HG02884 (cell line): ENCODE data around the gene WDR73.
A peak's percentile ranks its signal among the peaks of the same experiment; 100 is the strongest.

Source experiments
- ATAC-seq: cut with Tn5 transposase; IDR thresholded peaks from one replicate; pipeline ENCODE4 v1.9.1; 2021; ENCODE audit warnings: mild to moderate bottlenecking, moderate library complexity; ENCODE audit not compliant: unreplicated experiment

WDR73 gene

DNA sequence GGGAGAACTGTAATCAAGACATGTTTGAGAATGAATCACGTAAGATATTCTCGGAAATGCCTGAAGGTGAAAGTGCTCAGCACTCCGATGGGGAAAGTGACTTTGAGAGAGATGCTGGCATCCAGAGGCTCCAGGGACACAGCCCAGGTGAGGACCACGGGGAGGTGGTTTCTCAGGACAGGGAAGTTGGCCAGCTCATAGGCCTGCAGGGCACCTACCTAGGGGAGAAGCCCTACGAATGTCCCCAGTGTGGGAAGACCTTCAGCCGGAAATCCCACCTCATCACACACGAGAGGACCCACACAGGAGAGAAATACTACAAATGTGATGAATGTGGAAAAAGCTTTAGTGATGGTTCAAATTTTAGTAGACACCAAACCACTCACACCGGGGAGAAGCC lies 33.5 kb downstream of the WDR73 start:
- no peak for ATAC-seq

DNA sequence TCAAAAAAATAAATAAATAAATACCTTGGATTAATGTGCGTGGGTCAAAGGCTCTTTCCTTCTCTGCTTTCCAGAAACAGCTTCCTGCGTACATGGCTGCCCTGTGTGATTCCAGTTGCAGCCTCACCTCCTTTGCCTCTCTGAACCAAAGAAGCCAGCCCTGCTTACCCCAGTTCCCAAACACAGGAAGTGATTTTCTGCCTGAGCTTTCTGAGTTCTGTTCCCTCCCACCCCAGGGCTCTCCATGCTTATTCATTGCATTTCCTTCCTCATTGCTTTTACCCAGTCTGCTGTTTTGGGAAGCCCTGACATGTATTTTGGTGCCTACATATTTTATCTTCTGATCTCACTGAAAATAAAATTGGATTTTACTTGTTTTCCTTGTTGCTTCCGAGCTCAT lies 37.8 kb downstream of the WDR73 start:
- ATAC-seq, result no peak

DNA sequence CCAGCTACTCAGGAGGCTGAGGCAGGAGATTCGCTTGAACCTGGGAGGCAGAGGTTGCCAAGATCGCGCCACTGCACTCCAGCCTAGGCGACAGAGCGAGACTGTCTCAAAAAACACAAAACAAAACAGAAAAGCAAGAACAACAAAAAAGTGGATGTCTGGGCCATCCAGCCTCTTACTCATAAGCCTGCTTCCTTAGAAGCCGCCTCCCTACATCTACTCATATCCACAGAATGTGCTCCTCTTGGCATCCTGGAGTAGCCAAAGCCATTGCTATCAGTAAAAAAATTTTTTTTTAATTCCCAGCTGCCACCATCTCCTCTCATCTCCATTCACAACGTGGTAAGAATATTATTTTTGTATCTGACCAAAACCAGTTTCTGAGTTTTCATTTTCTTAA lies 42.5 kb downstream of the WDR73 start:
- no peak for ATAC-seq

DNA sequence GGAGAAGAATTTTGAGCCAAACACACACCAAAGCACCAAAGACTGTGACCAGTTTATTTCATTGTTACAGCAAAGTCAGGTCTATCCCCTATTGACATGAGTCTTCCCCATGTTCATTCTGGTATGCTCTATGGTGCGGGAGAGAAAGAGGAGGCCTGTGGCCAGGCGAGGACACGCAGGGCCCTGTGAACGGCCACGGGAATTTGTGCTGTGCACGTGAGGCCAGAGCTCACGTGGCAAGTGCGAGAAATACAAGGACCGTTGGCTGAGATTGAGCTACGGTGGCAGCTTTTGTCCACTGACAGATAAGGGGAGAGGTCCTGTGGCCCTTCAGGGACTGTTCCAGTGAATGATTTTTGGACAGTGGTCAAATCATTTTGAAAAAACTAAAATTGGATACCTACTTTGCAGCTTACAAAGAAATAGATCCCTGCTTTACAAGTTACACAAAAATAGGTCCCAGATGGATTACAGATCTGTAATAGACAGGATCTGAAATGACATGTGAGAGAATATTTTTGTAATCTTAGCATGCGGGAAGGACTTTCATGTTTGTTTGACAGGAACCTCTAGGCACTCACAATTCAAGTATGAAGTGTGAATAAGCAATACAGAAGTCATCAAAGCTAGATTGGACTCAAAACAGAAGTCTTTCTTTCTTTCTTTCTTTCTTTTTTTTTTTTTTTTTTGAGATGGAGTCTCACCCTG lies 44.1 kb downstream of the WDR73 start:
- no peak for ATAC-seq

DNA sequence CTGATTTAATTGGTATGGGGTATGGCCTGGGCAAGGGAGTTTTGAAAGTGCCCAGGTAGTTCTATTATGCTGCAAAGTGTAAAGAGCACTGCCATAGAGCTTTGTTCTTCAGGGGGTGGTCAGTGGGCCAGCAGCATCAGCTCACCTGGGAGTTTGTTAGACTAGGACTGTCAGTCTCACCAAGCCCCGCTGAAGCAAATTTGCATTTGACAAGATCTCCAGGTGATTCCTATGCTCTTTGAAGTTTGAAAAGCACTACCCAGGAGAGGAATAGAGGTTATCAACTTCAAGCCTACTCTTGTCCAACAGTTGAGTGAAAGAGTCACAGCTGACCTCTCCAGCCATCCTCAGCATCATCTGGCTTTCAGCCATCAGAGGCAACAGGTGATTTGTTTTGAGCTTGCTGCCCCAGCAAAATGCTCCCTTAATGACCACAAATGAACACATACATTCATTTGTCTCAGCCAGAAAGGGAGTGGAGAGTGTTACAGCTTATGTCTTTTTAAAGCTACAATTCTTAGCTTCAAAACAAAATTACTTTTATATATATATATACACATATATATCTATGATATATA lies 45.3 kb downstream of the WDR73 start:
- ATAC-seq, result no peak

DNA sequence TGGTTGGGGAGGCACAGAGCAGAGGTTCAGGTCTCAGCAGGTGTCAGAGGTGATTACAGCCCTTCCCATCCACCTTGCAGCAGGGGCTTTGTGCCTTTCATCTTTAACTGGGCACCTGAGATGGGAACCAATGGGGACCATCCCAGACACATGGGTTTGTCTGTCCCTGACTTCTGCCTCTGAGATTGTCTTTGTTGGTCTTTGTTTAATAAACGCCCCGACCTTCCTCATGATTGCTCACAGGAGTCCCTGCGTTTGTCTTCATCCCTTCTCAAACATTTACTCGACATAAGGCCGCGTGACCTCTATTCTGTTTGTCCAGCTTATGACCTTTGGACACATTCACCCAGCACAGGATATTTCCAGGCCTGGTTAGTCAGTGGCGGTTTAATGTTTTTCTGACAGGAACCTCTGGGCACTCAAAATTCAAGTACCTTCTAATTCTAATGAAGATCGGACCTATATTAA lies 47.4 kb downstream of the WDR73 start:
- no peak for ATAC-seq

DNA sequence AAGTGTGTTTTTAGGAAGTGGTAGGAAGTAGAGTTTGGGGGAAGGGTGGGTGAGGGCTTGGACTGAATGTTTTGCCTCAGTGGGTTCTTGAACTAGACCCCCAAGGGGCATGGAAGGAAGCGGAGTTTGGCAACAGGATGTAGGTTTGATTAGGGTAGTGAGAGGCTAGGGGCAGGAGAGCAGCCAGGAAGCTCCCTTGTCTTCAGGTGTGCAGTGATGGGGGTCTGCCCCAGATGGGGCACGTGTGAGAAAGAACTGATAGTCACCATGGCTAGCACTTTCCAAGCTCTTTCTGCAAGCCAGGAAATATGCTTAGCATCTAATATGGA lies 48.6 kb downstream of the WDR73 start:
- no peak for ATAC-seq

DNA sequence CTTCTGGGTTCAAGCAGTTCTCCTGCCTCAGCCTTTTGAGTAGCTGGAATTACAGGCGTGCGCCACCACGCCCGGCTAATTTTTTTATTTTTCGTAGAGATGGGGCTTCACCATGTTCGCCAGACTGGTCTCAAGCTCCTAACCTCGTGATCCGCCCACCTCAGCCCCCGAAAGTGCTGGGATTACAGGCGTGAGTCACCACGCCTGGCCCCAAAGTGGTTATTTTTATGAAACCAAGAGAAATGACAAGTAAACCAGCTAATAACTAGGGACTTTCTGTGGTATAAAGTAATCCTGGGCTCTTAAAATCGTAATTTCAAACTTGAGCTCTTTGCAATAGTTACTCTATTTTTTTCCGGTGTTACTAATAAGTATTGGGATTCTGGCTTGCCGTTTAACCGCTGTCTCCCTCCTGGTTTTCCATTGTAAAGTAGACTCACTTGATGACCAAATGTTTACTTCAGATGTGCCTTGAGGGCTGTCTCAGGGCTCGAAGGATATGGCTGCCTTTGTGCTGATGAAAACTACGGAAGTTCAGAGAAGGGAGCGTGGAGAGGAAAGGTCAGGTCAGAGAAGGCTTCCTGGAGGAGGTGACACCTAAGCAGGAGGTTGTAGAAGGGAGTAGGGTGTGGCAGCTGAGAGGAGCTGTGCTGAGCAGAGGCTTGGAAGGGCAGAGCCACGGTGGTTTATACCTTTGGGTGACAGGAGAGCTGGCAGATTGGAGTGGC lies 49.1 kb downstream of the WDR73 start:
- no peak for ATAC-seq

DNA sequence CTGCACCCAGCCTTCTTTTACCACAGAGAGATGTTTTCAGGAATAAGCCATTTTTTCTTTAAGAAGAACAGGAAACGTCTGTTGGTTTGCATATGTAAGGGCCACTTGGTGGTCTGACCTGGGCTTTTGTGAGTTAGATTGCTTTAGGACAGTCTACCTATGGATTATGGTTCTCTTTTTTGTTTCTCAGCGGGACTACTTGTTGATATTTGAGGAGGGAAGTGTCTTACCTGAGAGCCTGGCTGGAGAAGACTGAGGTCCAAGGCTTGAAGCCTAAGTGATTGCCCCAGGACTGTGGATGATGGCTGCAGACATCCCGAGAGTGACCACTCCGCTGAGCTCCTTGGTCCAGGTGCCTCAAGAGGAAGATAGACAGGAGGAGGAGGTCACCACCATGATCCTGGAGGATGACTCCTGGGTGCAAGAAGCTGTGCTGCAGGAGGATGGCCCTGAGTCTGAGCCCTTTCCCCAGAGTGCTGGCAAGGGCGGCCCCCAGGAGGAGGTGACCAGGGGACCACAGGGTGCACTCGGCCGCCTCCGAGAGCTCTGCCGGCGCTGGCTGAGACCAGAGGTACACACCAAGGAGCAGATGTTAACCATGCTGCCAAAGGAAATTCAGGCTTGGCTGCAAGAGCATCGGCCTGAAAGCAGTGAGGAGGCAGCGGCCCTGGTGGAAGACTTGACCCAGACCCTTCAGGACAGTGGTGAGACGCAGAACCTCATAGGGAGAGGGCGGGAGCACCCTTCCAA lies 50.3 kb downstream of the WDR73 start:
- ATAC-seq, result no peak

DNA sequence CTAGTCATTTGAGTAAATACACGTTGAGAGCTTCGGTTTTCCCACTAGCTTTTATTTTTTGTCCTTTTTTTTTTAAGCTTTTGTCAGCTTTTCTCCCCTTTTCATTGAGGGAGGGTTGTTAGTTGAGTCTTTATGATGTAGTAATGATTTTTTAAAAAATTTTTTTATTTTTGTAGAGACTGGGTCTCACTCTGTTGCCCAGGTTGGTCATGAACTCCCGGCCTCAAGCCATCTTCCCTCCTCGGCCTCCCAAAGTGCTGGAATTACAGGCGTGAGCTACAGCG lies 52.6 kb downstream of the WDR73 start:
- ATAC-seq, result no peak

DNA sequence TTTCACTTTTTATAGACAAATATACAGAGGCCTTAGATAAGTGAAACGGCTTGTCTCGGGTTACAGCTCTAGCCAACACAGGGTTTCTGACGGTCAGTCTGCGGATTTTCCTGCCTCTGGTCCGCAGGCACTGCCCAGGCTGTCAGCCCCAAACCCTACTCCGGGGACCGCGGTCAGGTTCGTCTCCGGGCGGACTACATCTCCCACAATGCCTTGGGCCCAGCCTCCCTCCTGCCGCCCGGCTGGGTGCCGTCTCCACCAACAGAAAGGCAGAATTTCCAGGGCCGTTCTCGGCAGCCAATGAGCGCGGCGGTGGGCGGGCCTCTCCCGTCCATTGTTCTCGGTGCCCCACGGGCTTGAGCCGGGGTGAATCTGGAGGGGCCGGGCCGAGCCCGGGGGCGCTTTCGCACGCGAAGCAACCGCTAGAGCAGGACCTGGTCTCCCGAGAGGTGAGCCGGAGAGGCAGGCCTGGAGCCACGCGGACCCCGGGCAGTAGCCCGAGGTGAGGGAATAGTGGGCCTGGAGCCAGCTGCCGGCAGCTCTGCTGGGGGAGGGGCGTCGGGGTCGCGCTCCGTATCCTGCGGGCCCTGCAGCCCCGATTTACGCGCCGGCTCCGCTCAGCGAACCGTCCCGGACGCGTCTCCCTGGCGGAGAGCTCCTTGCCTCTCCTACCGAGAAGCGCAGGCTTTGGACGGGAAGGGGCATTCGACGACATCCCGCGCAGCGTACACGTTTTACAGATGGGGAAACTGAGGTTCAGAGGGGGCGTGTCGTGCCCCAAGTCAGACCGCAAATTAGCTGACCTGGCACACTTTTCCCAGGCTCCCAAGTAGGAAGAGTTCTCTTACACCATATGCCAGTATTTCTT lies 53.2 kb downstream of the WDR73 start, which contains the start of gene ZSCAN2:
ZSCAN2 (plus strand) TSS at position 323 of the 868 bp plus-strand sequence. CDS start 2,919 bp downstream, outside the sequence.
- peak; percentile 81 for ATAC-seq

DNA sequence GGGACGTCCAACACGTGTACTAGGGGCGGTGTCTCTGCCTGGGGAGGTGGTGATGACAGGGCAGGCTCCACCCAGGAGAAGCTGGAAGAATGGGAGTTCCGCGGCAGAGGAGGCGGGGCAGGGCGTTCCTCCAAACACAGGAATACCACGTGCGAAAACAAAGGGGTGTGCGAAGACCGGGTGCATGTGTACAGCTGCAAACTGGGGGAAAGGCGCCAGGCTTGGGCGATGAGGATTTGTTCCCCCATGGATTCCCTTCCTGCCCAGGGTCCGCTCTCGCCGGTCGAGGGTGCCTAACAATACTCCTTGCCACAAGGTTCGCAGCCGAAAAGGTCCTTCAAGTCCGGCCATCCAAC lies 53.8 kb downstream of the WDR73 start:
- ATAC-seq, result no peak

DNA sequence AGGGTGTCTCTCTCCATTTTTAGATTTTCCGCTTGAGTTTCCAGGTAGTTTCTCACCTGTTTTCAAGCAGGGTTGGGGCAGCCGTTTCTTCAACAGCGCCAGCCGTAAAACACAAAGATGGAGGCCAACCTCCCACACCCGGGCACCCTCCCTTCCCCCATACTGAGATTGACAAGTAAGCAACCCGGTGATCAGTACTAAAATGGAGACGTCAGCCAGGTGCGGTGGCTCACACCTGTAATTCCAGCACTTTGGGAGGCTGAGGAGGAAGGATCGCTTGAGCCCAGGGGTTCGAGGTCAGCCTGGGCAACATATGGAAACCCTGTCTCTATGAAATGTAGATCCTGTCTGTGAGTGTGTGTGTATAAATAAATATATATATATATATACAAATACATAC lies 54.2 kb downstream of the WDR73 start:
- no peak for ATAC-seq

DNA sequence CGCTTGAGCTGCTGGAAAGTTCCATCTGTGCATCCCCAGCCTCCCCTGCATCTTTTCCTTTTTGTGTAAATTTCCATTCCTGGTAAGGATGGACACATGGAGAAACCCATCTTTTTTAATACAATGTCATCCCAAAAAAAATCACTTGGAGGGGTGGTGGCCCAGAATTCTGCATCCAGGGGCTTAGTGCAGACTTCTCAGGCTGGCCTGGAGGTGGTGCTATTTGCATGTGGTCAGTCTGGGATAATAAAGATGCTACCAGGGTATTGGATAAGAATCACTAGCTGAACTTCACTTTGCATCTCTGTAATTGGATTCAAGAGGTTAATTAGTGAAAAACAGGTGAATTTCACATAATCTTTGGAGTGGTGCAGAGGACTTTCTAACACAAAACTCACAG lies 55.1 kb downstream of the WDR73 start:
- no peak for ATAC-seq

DNA sequence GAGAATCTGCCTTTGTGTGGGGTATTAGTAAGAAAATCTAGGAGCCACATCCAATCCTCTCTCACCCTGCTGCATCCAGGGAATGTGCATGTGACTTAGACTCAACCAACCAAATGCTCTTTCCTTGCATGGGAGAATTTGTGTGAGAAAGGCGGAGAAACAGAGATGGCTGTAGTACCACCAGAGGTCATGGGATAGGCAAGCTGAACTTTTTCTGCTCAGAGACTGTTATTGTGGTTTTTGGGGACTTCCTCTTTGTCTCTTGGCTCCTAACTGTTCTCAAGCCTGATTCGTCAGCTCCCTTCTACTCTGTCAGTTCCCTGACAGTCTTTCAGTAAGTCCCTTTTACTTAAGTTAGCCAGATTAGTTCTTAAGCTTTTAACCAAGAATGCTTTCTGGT lies 55.8 kb downstream of the WDR73 start:
- ATAC-seq, result no peak

DNA sequence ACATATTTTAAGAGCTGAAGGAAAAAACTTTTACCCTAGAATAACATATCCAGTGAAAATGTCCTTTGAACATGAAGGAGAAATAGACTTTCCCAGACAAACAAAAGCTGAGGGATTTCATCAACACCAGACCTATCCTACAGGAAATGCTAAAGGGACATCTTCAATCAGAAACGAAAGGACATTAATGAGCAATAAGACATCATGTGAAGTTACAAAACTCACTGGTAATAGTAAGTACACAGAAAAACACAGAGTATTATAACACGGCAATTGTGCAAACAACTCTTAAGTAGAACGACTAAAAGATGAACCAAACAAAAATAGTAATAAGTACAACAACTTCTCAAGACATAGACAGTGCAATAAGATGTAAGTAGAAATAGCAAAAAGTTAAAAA lies 56.8 kb downstream of the WDR73 start:
- ATAC-seq, result no peak

DNA sequence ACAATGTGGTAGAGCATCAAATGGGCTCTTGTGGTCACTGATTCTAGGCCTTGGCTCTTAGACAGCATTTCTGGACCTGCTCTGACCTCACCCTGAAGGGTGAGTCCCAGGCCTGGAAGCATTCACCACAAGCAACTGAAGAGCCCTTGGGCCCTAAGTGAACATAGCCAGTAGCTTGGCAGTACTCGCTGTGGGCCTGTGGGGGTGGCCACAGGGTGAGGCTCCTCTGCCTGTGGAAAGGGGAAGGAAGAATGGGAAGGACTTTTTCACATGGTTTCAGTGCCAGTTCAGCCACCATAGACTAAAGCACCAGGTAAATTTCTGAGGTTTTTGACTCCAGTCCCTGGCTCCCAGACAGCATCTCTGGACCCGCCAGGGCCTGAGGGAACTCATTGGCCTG lies 58.4 kb downstream of the WDR73 start:
- no peak for ATAC-seq

DNA sequence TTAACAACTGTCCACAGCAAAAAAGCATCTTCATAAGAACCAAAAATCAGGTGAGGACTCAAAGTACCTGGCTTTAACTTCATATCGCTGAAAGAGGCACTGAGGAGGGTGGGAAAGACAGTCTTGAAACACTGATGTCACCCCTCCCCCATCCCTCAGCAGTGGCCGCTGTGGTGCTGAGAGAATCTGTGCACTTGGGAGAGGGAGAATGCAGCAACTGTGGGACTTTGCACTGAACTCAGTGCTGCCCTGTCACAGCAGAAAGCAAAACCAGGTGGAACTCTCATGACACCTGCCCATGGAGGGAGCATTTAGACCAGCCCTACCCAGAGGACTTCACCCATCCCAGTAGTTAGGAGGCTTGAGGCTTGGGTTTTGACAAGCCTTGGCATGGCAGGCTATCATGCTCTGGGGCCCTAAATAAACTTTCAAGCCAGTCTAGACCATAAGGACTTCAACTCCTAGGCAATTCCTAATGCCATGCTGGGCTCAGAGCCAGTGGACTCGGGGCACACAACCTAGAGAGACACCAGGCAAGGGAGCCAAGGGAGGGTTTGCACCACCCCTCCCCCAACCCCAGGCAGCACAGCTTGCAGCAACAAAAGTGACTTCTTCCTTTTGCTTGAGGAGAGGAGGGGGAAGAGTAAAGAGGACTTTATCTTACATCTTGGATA lies 59.3 kb downstream of the WDR73 start:
- ATAC-seq, result no peak

DNA sequence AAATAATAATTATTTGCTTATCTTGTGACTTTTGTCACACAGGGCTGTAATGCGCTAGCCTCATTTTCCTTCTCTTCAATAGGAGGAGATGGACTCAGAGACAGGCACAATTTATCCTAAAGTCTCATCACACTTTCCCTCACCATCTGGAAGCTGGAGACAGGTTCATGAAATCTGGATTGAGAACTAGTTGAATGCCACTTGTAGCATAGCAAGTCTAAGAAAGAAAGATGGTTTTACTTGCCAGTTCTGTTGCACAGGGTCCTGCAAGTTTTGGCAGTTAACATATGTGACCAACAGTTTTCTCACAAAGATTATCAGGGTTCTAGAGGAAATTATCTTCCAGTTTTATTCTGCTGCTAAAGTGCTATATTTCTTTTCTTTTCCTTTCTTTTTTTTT lies 62.3 kb downstream of the WDR73 start:
- ATAC-seq, result no peak

DNA sequence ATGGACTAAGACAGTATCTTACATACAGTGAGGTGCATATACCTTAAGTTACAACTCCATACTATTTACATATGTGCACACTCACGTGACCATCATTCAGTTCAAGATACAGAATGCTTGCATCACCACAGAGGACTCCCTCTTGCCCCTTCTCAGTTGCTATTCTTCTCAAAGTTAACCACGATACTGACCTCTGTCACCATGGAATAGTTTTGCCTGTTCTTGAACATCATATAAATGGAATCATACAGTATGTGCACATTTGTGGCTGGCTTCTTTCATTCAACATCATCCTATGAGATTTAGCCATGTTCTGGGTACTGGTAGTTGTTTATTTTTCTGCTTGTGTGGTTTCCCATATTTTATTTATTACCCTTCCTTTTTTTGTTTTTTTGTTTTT lies 63.7 kb downstream of the WDR73 start:
- ATAC-seq, result no peak
